Neuronal stem cell (in vitro differentiated cells): ENCODE data around the gene EMID1.

ENCODE experiments used
- DNase-seq: peaks from one replicate; pipeline ENCODE4 v3.0.0-alpha.2; 2013; ENCODE audit warnings: low spot score
- H2AFZ ChIP-seq: one replicate; pipeline ENCODE4 v1.6.1; 2013; ENCODE audit warnings: mild to moderate bottlenecking, low read length, inconsistent platforms
- H2AK5ac ChIP-seq: 2 replicates; pipeline ENCODE4 v1.6.1; 2013; ENCODE audit warnings: low read depth, mild to moderate bottlenecking, inconsistent platforms, low read length, moderate library complexity, mixed read lengths
- H2BK120ac ChIP-seq: 2 replicates; pipeline ENCODE4 v1.6.1; 2013; ENCODE audit warnings: low read depth, mild to moderate bottlenecking, inconsistent platforms, low read length, moderate library complexity, mixed read lengths
- H2BK12ac ChIP-seq: one replicate; pipeline ENCODE4 v1.6.1; 2013; ENCODE audit warnings: low read length, inconsistent platforms
- H2BK15ac ChIP-seq: 2 replicates; pipeline ENCODE4 v1.6.1; 2013; ENCODE audit warnings: mild to moderate bottlenecking, low read length, inconsistent platforms, mixed read lengths
- H2BK5ac ChIP-seq: one replicate; pipeline ENCODE4 v1.6.1; 2013; ENCODE audit warnings: inconsistent platforms, mild to moderate bottlenecking, low read length, moderate library complexity
- H3K14ac ChIP-seq: one replicate; pipeline ENCODE4 v1.6.1; 2013; ENCODE audit warnings: low read length, inconsistent platforms
- H3K18ac ChIP-seq: 2 replicates; pipeline ENCODE4 v1.6.1; 2013; ENCODE audit warnings: low read length, inconsistent platforms
- H3K23ac ChIP-seq: 2 replicates; pipeline ENCODE4 v1.6.1; 2013; ENCODE audit warnings: low read depth, mild to moderate bottlenecking, mixed read lengths, low read length, inconsistent platforms; ENCODE audit not compliant: poor library complexity
- H3K27ac ChIP-seq: replicated peaks from 3 replicates; pipeline ENCODE4 v1.5.1; 2013; ENCODE audit warnings: low read length, inconsistent platforms
- H3K27me3 ChIP-seq, 3 experiments: 2 replicates each; pipeline ENCODE4 v1.6.1; 2013; ENCODE audit warnings: low read length in 3 of 3, mild to moderate bottlenecking in 2 of 3, inconsistent platforms in 1 of 3, low read depth in 1 of 3, mixed read lengths in 1 of 3, moderate library complexity in 1 of 3; ENCODE audit not compliant: control insufficient read depth in 3 of 3, insufficient read depth in 3 of 3
- H3K36me3 ChIP-seq, 2 donors: replicated peaks in 1 of 2; 2 replicates each; pipeline ENCODE4 v1.6.1; 2013; ENCODE audit warnings: low read length in 2 of 2; ENCODE audit not compliant: control insufficient read depth in 2 of 2, insufficient read depth in 2 of 2
- H3K4ac ChIP-seq: 2 replicates; pipeline ENCODE4 v1.6.1; 2013; ENCODE audit warnings: inconsistent platforms, mild to moderate bottlenecking, low read length, moderate library complexity
- H3K4me1 ChIP-seq, 2 donors: 1 replicate in 1 of 2; 2 replicates in 1 of 2; pipeline ENCODE4 v1.6.1; 2013; ENCODE audit warnings: low read length in 2 of 2, low read depth in 1 of 2; ENCODE audit not compliant: control insufficient read depth in 2 of 2, insufficient read depth in 1 of 2
- H3K4me2 ChIP-seq: one replicate; pipeline ENCODE4 v1.6.1; 2013; ENCODE audit warnings: mild to moderate bottlenecking, low read length, inconsistent platforms; ENCODE audit not compliant: insufficient read depth, poor library complexity, severe bottlenecking
- H3K4me3 ChIP-seq, 2 donors: 2 replicates each; pipeline ENCODE4 v1.5.1; 2013; ENCODE audit warnings: low read length in 2 of 2, mild to moderate bottlenecking in 2 of 2, inconsistent platforms in 1 of 2, moderate library complexity in 1 of 2
- H3K79me1 ChIP-seq: one replicate; pipeline ENCODE4 v1.6.1; 2013; ENCODE audit warnings: low read depth, mild to moderate bottlenecking, inconsistent platforms, low read length, moderate library complexity
- H3K9ac ChIP-seq: one replicate; pipeline ENCODE4 v1.6.1; 2013; ENCODE audit warnings: mild to moderate bottlenecking, low read depth, low read length, inconsistent platforms; ENCODE audit not compliant: poor library complexity
- H3K9me3 ChIP-seq, 2 donors: replicated peaks in 1 of 2; 2 replicates each; pipeline versions ENCODE3 to v1.6.1; 2013; ENCODE audit warnings: low read length in 2 of 2, mild to moderate bottlenecking in 2 of 2, inconsistent platforms in 1 of 2, low read depth in 1 of 2, mixed read lengths in 1 of 2, moderate library complexity in 1 of 2; ENCODE audit not compliant: control insufficient read depth in 2 of 2, insufficient read depth in 1 of 2
- H4K8ac ChIP-seq: one replicate; pipeline ENCODE4 v1.6.1; 2013; ENCODE audit warnings: low read depth, mild to moderate bottlenecking, inconsistent platforms, low read length, moderate library complexity
- H4K91ac ChIP-seq: one replicate; pipeline ENCODE4 v1.6.1; 2013; ENCODE audit warnings: low read length, low read depth, mild to moderate bottlenecking, inconsistent platforms; ENCODE audit not compliant: poor library complexity
- WGBS, 2 donors: extraction: QIAGEN DNeasy Blood & Tissue Kit; methylation state at CpG; one replicate each; pipeline ENCODE4 v1.1.7; 2013; ENCODE audit warnings: missing lambda C conversion rate in 2 of 2, mixed read lengths in 1 of 2; ENCODE audit not compliant: insufficient read length in 2 of 2, insufficient replicate concordance in 1 of 2; ENCODE audit errors: extremely low coverage in 2 of 2; 5-methylcytosine and 5-hydroxymethylcytosine counted together

The EMID1 gene

GRCh38 chr22:29219881-29220670 is 14.4 kb downstream of the EMID1 start:
- Histone ChIP-seq H2BK15ac (no peak overlapping the region), H3K27me3 (no peaks in the 10 kb centered on the region), H3K36me3 (peaks cover 0 to 39% of the 10 kb centered on the region in 2 donors), H3K79me1 (no peaks in the 10 kb centered on the region), H3K4me3 (no peak overlapping the region), H3K14ac (no peak overlapping the region), H4K8ac (no peak overlapping the region), H2BK5ac (no peak overlapping the region), H3K4me1 (peaks cover 5 to 10% of the 10 kb centered on the region in 2 donors), H2AK5ac (peak overlapping the region; percentile 69), H3K9ac (peak overlapping the region; percentile 22), H2BK120ac (no peak overlapping the region), H3K27ac (no peak overlapping the region), H3K4ac (no peak overlapping the region), H3K4me2 (no peak overlapping the region), H4K91ac (no peak overlapping the region), H3K18ac (peak overlapping the region; percentile 55), H2AFZ (no peak overlapping the region), H3K23ac (peak overlapping the region; percentile 45), H2BK12ac (no peak overlapping the region), H3K9me3 (no peaks in the 10 kb centered on the region)
- no peak for DNase-seq
- WGBS, 2 donors: no CpG with 5 or more reads among the region's 14 CpGs

DNA sequence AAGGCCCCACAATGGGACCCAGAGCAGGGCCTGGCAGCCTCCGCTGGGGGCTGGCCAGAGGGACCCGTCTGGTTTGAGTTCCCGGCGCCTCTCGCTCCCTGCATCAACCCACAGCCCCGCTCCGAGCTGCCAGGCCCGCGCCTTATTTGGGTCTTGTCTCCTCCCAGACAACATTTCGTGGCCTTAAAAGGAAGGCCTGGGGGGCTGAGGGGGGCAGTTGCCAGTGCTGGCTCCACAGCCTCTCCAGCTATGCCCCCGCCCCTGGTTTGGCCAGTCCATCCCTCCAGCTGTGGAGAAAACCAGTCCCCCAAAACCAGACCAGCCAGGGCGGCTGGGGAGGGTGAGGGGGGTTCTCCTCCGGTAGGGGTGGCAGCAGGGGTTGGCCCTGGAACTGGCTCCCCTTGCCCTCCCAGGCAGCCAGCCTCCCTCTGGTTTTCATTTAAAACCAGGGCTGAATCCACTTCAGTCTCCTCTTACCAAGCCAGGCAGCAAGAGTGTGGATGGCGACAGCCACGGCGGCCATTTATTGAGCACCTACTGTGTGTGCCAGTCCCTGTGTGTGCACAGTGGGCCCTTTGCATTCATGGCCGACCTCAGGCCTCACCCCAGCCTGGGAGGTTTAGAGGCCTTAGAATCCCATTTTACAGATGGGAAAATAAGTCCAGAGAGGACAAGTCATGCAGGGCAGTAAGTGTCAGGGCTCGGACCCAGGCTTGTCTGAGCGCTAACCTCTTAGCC is 18.6 kb downstream of the EMID1 start:
- Histone ChIP-seq H4K8ac (no peak overlapping the region), H3K27me3 (no peaks in the 10 kb centered on the region), H3K4me1 (peaks cover 11 to 17% of the 10 kb centered on the region in 2 donors), H2BK120ac (peak overlapping the region; percentile 69), H2AFZ (no peak overlapping the region), H3K4me2 (no peak overlapping the region), H2BK15ac (no peak overlapping the region), H3K27ac (no peak overlapping the region), H3K4ac (no peak overlapping the region), H2AK5ac (peak overlapping the region; percentile 74), H3K36me3 (peaks cover 0 to 13% of the 10 kb centered on the region in 2 donors), H3K23ac (no peak overlapping the region), H2BK12ac (no peak overlapping the region), H3K79me1 (no peaks in the 10 kb centered on the region), H3K14ac (peak overlapping the region; percentile 49), H3K18ac (peak overlapping the region; percentile 62), H3K9me3 (no peaks in the 10 kb centered on the region), H2BK5ac (no peak overlapping the region), H3K4me3 (no peak overlapping the region), H4K91ac (no peak overlapping the region), H3K9ac (no peak overlapping the region)
- WGBS, 2 donors: no CpG with 5 or more reads among the region's 19 CpGs
- DNase-seq: no peak

DNA sequence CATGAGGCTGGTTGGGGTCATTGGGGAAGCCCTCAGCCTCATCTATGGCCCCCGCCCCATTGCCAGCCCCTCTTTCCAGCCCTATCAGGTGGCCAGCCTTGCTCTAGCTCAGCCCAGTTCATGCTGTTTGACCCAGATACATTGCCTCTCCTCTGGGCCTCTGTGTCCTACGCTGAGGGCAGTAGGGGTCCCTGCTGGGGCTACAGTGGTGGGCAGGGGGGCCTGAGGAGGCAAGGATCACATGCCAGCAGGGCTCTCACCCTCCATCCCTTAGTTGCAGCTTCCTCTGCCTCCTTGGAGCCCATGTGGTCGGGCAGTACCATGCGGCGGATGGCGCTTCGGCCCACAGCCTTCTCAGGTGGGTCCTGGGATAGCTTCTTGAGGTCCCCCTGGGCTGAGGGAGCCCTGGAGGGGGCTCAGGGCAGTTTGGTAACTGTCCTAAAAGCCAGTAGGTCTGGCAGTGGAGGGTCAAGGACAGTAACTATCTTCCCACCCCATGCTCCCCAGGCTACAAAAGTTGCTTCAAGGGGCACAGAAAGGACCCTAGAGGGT is 19.2 kb downstream of the EMID1 start:
- H3K27me3 ChIP-seq: no peaks in the 10 kb centered on the region
- H4K8ac ChIP-seq: no peak overlapping the region
- H3K4me3 ChIP-seq: no peak overlapping the region
- peak overlapping the region; percentile 85 for H2BK12ac ChIP-seq
- peak overlapping the region; percentile 64 for H3K9ac ChIP-seq
- H2AFZ ChIP-seq: no peak overlapping the region
- no peak overlapping the region for H2BK5ac ChIP-seq
- WGBS, 2 donors: no CpG with 5 or more reads among the region's 7 CpGs
- no peak overlapping the region for H3K4me2 ChIP-seq
- peak overlapping the region; percentile 57 for H2BK15ac ChIP-seq
- H4K91ac ChIP-seq: no peak overlapping the region
- H3K4ac ChIP-seq: no peak overlapping the region
- peaks cover 11 to 17% of the 10 kb centered on the region in 2 donors for H3K4me1 ChIP-seq
- no peak for DNase-seq
- peak overlapping the region; percentile 69 for H3K18ac ChIP-seq
- no peak overlapping the region for H2BK120ac ChIP-seq
- H2AK5ac ChIP-seq: peak overlapping the region; percentile 44
- no peak overlapping the region for H3K23ac ChIP-seq
- H3K27ac ChIP-seq: no peak overlapping the region
- no peaks in the 10 kb centered on the region for H3K79me1 ChIP-seq
- H3K9me3 ChIP-seq: no peaks in the 10 kb centered on the region
- peaks cover 0 to 11% of the 10 kb centered on the region in 2 donors for H3K36me3 ChIP-seq
- peak overlapping the region; percentile 49 for H3K14ac ChIP-seq
